K562 (cell line): ENCODE data around the gene CCL21.

Experiments used
- CTCF ChIP-seq, 3 experiments: IDR thresholded peaks in 2 of 3; conservative IDR thresholded peaks in 1 of 3; 2 replicates each; pipeline ENCODE4 v1.5.1; 2011 to 2012; ENCODE audit warnings: low read length in 3 of 3, mild to moderate bottlenecking in 3 of 3, control low read depth in 2 of 3, improper control_type of control experiment in 1 of 3, inconsistent platforms in 1 of 3, low read depth in 1 of 3, mixed read lengths in 1 of 3, moderate library complexity in 1 of 3; ENCODE audit not compliant: insufficient read depth in 2 of 3
- KLF16 ChIP-seq: IDR thresholded peaks from 2 replicates; pipeline ENCODE4 v1.6.1; 2016; ENCODE audit warnings: antibody characterized with exemption
- MEIS2 ChIP-seq: fragments of 450-650 bp; IDR thresholded peaks from 2 replicates; pipeline ENCODE4 v1.6.1; 2014; ENCODE audit warnings: mild to moderate bottlenecking; ENCODE audit not compliant: partially characterized antibody
- NR1H2 ChIP-seq: sonication (generic); formaldehyde crosslinking; IDR thresholded peaks from 2 replicates; pipeline ENCODE4 v1.4.0; 2020; ENCODE audit warnings: mild to moderate bottlenecking, missing genetic modification reagents
- PHB ChIP-seq: fragments of 250-450 bp; sonication (Bioruptor Pico); IDR thresholded peaks from 2 replicates; pipeline ENCODE4 v1.5.0; 2021
- RAD21 ChIP-seq, 2 experiments: fragments of 250-450 bp in 1 of 2; fragments of 450-650 bp in 1 of 2; sonication (Bioruptor Pico) in 1 of 2; formaldehyde crosslinking in 1 of 2; IDR thresholded peaks in 1 of 2; conservative IDR thresholded peaks in 1 of 2; 2 replicates each; pipeline versions ENCODE4 v1.4.0 to v1.8.0; 2020 to 2022; ENCODE audit warnings: mild to moderate bottlenecking in 2 of 2, moderate library complexity in 1 of 2
- RAD51 ChIP-seq: fragments of 450-650 bp; IDR thresholded peaks from 2 replicates; pipeline ENCODE4 v1.7.1; 2016; ENCODE audit warnings: low read depth, mild to moderate bottlenecking, borderline replicate concordance
- RFX1 ChIP-seq: fragments of 450-650 bp; IDR thresholded peaks from 2 replicates; pipeline ENCODE4 v1.6.1; 2016; ENCODE audit warnings: mild to moderate bottlenecking, moderate library complexity
- STAT6 ChIP-seq: sonication (generic); formaldehyde crosslinking; IDR thresholded peaks from 2 replicates; pipeline ENCODE4 v1.8.1; 2023; ENCODE audit warnings: mild to moderate bottlenecking, missing genetic modification reagents
- TAF1 ChIP-seq: IDR thresholded peaks from 2 replicates; pipeline ENCODE4 v1.6.1; 2011; ENCODE audit warnings: mild to moderate bottlenecking, low read length, moderate library complexity; ENCODE audit not compliant: insufficient read depth, control insufficient read depth, severe bottlenecking; ENCODE audit errors: extremely low read depth
- USF2 ChIP-seq: sonication (generic); formaldehyde crosslinking; IDR thresholded peaks from 2 replicates; pipeline ENCODE4 v1.5.0; 2020; ENCODE audit warnings: missing genetic modification reagents
- ZBTB17 ChIP-seq: fragments of 450-650 bp; formaldehyde crosslinking; IDR thresholded peaks from 2 replicates; pipeline ENCODE4 v1.4.0; 2020; ENCODE audit warnings: mild to moderate bottlenecking
- ZBTB26 ChIP-seq: fragments of 450-650 bp; formaldehyde crosslinking; IDR thresholded peaks from 2 replicates; pipeline ENCODE4 v1.4.0; 2022; ENCODE audit warnings: missing genetic modification characterization
- ZKSCAN1 ChIP-seq: fragments of 150-350 bp; IDR thresholded peaks from 2 replicates; pipeline ENCODE4 v1.6.1; 2016; ENCODE audit warnings: low read depth, low read length

GRCh38 chr9:34744295-34745221 is 34.6 kb upstream of the CCL21 start:
- TF ChIP-seq RAD51 (no peak), TAF1 (no peak), NR1H2 (no peak), ZBTB26 (no peak), RFX1 (no peak), ZKSCAN1 (no peak), KLF16 (no peak), MEIS2 (peak; percentile 35), RAD21 (CRISPR knock-in tag; conservative IDR thresholded peaks at IDR 0.05 in 1 of 2, IDR thresholded peaks at IDR 0.05 in 1 of 2) (no peak), STAT6 (CRISPR knock-in tag) (no peak), PHB (CRISPR knock-in tag) (no peak), ZBTB17 (CRISPR knock-in tag) (no peak), USF2 (CRISPR knock-in tag) (no peak), CTCF (IDR thresholded peaks at IDR 0.05 in 2 of 3, conservative IDR thresholded peaks at IDR 0.05 in 1 of 3; ENCODE audit: insufficient read depth in 2 of 3, low read depth in 1 of 3, low read length in 3 of 3) (no peak)
